ENCODE measurements around the gene STON1.

Gene STON1, protein sequence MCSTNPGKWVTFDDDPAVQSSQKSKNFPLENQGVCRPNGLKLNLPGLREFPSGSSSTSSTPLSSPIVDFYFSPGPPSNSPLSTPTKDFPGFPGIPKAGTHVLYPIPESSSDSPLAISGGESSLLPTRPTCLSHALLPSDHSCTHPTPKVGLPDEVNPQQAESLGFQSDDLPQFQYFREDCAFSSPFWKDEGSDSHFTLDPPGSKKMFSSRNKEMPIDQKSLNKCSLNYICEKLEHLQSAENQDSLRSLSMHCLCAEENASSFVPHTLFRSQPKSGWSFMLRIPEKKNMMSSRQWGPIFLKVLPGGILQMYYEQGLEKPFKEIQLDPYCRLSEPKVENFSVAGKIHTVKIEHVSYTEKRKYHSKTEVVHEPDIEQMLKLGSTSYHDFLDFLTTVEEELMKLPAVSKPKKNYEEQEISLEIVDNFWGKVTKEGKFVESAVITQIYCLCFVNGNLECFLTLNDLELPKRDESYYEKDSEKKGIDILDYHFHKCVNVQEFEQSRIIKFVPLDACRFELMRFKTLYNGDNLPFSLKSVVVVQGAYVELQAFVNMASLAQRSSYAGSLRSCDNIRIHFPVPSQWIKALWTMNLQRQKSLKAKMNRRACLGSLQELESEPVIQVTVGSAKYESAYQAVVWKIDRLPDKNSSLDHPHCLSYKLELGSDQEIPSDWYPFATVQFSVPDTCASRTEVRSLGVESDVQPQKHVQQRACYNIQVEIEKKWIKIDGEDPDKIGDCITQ

DNA sequence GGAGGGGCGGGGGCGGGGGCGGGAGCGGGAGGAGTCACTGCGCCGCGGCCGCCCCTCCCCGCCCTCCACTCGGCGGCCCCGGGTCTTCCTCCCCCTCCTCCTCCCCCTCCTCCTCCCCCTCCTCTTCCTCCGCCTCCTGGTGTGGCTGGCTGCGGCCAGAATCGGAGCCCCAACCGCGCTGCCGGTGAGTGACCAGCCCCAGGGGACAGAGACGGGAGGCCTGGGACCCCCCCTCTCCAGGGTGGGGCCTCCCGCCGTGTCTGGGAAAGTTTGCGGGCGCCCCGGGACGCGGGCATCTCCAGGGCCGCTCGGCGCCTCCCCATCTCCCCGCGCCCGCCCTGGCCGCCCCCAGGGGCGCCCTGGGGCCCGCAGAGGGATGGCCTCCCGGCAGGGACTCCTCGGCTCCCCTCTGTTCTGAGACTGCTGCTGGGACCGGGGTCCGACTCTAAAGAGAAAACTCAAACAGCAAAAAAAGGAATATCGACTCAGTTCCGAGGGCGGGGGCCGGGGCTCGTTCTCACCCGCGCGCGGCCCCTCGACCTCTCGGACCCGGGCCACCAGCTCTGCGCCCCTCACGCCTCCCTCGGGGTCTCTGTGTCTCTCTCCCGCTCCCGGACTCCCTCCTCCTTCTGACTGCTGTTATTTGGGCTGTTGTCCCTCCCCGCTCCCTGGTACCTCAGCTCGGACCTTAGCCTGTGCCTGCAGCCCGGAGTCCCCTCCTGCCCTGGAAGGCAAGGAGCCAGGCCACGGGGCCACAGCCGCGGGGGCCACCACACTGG lies at the start of gene STON1:
TSS of gene STON1 (plus strand) at position 122 of the 779 bp plus-strand sequence. CDS start 50,480 bp downstream, outside the sequence.
- Histone ChIP-seq H3K79me2 (ENCODE audit: insufficient read depth, low read depth) (no peaks in the 10 kb centered on the region), H3K4me2 (no peak within 1 kb of the TSS), H3K27me3 (ENCODE audit: insufficient read depth, low read depth) (no peaks in the 10 kb centered on the region), H3K4me3 (IDR thresholded peaks at IDR 0.05; ENCODE audit: insufficient read depth, low read depth, low read length) (no peak within 1 kb of the TSS), H2AFZ (ENCODE audit: low read depth) (peak within 1 kb of the TSS; percentile 28; the same call in 1 of the 2 replicates), H3K27ac (no peak within 1 kb of the TSS), H3K4me1 (ENCODE audit: low read depth, poor library complexity, severe bottlenecking) (no peaks in the 10 kb centered on the region), H3K36me3 (ENCODE audit: insufficient read depth) (no peaks in the 10 kb centered on the region), H3K9ac (no peak within 1 kb of the TSS), H4K20me1 (ENCODE audit: insufficient read depth) (no peaks in the 10 kb centered on the region)
- TF ChIP-seq, protein P1, sequence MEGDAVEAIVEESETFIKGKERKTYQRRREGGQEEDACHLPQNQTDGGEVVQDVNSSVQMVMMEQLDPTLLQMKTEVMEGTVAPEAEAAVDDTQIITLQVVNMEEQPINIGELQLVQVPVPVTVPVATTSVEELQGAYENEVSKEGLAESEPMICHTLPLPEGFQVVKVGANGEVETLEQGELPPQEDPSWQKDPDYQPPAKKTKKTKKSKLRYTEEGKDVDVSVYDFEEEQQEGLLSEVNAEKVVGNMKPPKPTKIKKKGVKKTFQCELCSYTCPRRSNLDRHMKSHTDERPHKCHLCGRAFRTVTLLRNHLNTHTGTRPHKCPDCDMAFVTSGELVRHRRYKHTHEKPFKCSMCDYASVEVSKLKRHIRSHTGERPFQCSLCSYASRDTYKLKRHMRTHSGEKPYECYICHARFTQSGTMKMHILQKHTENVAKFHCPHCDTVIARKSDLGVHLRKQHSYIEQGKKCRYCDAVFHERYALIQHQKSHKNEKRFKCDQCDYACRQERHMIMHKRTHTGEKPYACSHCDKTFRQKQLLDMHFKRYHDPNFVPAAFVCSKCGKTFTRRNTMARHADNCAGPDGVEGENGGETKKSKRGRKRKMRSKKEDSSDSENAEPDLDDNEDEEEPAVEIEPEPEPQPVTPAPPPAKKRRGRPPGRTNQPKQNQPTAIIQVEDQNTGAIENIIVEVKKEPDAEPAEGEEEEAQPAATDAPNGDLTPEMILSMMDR (conservative IDR thresholded peaks at IDR 0.05; ENCODE audit: low read depth, low read length), result no peak

DNA sequence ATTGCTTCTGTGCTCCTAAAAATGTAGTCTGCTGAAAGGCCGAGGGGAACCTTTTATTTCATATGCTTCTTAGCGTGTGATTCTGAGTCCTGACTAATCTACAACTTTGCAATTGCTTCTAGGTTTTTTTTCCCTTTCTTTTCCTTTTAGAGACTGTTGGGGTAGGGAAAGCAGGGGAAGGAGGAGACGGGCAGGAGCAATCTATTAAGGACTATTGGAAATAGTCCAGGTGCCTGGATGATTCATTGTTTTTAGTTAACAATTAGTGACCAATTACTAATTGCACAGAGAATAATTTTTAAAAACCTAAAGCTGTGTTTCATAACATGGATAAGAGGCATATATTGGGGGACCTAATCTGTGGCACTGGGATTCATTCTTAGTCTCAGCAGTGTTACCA lies 49.4 kb upstream of the STON1 start:
- Histone ChIP-seq H3K4me3 (IDR thresholded peaks at IDR 0.05; ENCODE audit: insufficient read depth, low read depth, low read length) (no peak overlapping the region), H4K20me1 (ENCODE audit: insufficient read depth) (no peaks in the 10 kb centered on the region), H3K4me1 (ENCODE audit: low read depth, poor library complexity, severe bottlenecking) (no peaks in the 10 kb centered on the region), H2AFZ (ENCODE audit: low read depth) (no peak overlapping the region), H3K79me2 (ENCODE audit: insufficient read depth, low read depth) (no peaks in the 10 kb centered on the region), H3K4me2 (no peak overlapping the region), H3K27ac (no peak overlapping the region), H3K9ac (no peak overlapping the region), H3K27me3 (ENCODE audit: insufficient read depth, low read depth) (no peaks in the 10 kb centered on the region), H3K36me3 (ENCODE audit: insufficient read depth) (no peaks in the 10 kb centered on the region)
- TF ChIP-seq, protein P1 (conservative IDR thresholded peaks at IDR 0.05; ENCODE audit: low read depth, low read length), result no peak

DNA sequence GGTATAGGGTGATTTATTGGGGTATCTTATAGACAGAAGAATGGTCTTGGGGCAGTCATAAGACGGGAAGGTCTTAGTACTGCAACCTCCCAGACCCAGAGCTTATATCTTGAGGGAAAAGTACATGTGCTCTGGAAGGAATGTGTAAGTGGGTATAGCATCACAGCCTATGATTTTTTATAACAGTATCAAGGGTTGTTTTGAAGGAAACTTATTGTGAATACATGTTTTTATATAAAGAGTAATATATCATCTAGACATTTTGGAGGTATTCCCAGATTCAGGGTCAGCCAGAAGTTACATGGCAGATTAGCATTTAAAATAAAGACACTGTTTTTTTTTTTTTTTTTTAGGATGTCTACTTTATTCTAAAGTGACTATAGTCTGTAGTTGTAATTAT lies 47.6 kb upstream of the STON1 start:
- no peaks in the 10 kb centered on the region for H4K20me1 ChIP-seq (ENCODE audit: insufficient read depth)
- H2AFZ ChIP-seq (ENCODE audit: low read depth), result no peak overlapping the region
- no peak overlapping the region for H3K9ac ChIP-seq
- TF ChIP-seq, protein P1 (conservative IDR thresholded peaks at IDR 0.05; ENCODE audit: low read depth, low read length), result no peak
- no peaks in the 10 kb centered on the region for H3K36me3 ChIP-seq (ENCODE audit: insufficient read depth)
- H3K27me3 ChIP-seq (ENCODE audit: insufficient read depth, low read depth), result no peaks in the 10 kb centered on the region
- H3K4me2 ChIP-seq, result no peak overlapping the region
- H3K27ac ChIP-seq, result no peak overlapping the region
- H3K4me1 ChIP-seq (ENCODE audit: low read depth, poor library complexity, severe bottlenecking), result no peaks in the 10 kb centered on the region
- no peak overlapping the region for H3K4me3 ChIP-seq (IDR thresholded peaks at IDR 0.05; ENCODE audit: insufficient read depth, low read depth, low read length)
- H3K79me2 ChIP-seq (ENCODE audit: insufficient read depth, low read depth), result no peaks in the 10 kb centered on the region

DNA sequence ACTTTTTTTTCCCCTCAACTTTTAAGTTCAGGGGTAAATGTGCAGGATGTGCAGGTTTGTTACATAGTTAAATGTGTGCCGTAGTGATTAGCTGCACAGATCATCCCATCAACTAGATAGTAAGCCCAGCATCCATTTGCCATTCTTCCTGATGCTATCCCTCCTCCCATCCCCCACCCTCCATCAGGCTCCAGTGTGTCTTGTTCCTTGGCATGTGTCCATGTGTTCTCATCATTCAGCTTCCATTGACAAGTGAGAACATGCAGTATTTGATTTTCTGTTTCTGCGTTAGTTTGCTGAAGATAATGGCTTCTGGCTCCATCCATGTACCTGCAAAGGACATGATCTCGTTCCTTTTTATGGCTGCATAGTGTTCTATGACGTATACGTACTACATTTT lies 47.2 kb upstream of the STON1 start:
- Histone ChIP-seq H3K36me3 (ENCODE audit: insufficient read depth) (no peaks in the 10 kb centered on the region), H3K9ac (no peak overlapping the region), H3K27ac (no peak overlapping the region), H3K4me3 (IDR thresholded peaks at IDR 0.05; ENCODE audit: insufficient read depth, low read depth, low read length) (no peak overlapping the region), H3K4me1 (ENCODE audit: low read depth, poor library complexity, severe bottlenecking) (no peaks in the 10 kb centered on the region), H2AFZ (ENCODE audit: low read depth) (no peak overlapping the region), H3K4me2 (no peak overlapping the region), H3K27me3 (ENCODE audit: insufficient read depth, low read depth) (no peaks in the 10 kb centered on the region), H3K79me2 (ENCODE audit: insufficient read depth, low read depth) (no peaks in the 10 kb centered on the region), H4K20me1 (ENCODE audit: insufficient read depth) (no peaks in the 10 kb centered on the region)
- TF ChIP-seq, protein P1 (conservative IDR thresholded peaks at IDR 0.05; ENCODE audit: low read depth, low read length), result no peak
